ENCODE results near the gene C14orf93. TPM values are rescaled to one million over a fixed set of nuclear protein-coding genes. Genes with fewer than 3 reads are reported as not detected.

Gene C14orf93
- total RNA-seq, 2 experiments from 2014 or later, result 11.4 to 11.6 TPM

DNA sequence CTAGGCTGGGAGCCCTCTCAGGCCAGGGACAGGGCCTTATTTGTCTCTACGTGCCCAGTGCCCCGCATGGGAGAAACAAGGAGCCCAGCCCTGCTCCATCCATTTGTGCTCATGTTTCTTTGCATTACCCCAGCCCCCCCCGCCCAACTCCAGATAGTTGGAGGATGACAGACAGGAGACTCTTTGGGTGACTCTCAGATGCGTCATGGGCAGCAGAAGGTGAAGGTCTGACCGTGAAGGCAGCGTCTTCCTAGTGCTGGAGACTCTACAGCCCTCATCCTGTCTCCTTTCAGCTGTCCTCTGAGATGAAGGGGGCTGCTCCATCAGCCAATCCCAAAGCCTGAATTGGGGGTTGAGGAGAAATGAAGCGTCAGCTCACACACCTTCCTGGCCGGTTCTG is 31.8 kb upstream of the C14orf93 start:
- Mint-ChIP-seq H3K36me3 (no peaks in the 10 kb centered on the region), H3K4me1 (peaks cover under 1% of the 10 kb centered on the region), H3K9me3 (no peaks in the 10 kb centered on the region), H3K27me3 (no peaks in the 10 kb centered on the region), H3K4me3 (no peak overlapping the region), H3K27ac (no peak overlapping the region)
- POLR2A ChIA-PET, result no interaction called here
- ATAC-seq (ENCODE audit: low read depth) (no peak), DNase-seq (no peak)

DNA sequence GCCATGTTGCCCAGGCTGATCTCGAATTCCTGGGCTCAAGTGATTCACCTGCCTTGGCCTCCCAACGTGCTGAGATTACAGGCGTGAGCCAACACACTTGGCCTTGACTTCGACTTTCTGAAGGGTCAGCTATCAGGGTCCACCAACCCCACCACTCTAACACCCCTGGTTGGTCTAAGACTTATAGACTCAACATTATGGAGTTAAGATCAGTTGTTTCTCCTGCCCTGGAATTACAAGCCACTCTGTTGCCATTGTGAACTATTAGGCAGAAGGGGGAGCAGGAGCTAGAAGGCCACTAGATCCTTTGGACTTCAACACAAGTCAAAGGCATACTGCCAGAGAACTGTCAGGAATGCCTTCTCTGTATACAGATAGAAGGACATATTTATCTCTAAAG is 30.2 kb upstream of the C14orf93 start:
- no peak overlapping the region for H3K27ac Mint-ChIP-seq
- no peaks in the 10 kb centered on the region for H3K9me3 Mint-ChIP-seq
- H3K4me1 Mint-ChIP-seq, result peaks cover 8% of the 10 kb centered on the region
- POLR2A ChIA-PET, result no interaction called here
- no peak overlapping the region for H3K4me3 Mint-ChIP-seq
- ATAC-seq (ENCODE audit: low read depth) (no peak), DNase-seq (no peak)
- H3K27me3 Mint-ChIP-seq, result no peaks in the 10 kb centered on the region
- H3K36me3 Mint-ChIP-seq, result no peaks in the 10 kb centered on the region

DNA sequence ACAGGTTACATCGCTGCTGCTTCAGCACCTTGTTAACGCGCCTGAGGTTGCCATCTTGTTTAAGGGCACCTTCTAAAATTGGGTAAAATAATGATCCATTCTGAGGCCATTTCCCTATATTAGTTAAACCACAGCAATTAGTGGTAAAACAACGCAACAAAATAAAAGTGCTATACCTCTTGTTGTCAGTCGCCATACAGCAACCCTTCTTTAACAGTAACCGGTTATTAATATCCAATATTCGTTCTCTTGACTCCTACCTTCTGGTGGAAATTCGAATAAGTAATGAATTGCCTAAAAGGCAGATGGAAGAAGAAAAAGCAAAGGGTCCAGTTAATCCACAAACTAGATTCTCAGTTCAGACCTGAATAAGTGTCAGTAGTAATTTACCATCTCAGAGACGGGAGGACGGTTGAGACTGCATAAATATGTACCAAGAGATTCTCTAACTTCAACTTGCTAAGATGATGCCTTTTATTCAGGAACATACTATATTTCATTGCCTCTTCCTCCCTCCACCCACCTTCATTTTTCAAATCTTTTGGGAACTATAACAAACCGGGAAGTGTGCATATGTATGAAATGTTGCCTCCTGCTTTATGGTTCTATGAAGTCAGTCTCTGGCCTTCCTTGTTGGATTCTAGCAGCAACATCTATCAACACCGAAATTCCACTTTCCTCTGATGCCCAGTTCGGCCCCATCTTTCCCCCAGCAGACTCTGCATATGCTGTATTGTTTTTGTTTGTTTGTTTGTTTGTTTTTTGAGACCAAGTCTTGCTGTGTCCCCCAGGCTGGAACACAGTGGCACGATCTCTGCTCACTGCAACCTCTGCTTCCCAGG is 25.6 kb upstream of the C14orf93 start:
- Mint-ChIP-seq H3K9me3 (no peaks in the 10 kb centered on the region), H3K4me1 (peaks cover 21% of the 10 kb centered on the region), H3K4me3 (peak overlapping the region; percentile 84), H3K27ac (peak overlapping the region; percentile 99), H3K36me3 (peaks cover 23% of the 10 kb centered on the region), H3K27me3 (no peaks in the 10 kb centered on the region)
- ATAC-seq (ENCODE audit: low read depth) (no peak), DNase-seq (no peak)
- POLR2A ChIA-PET, result interaction anchor here (0.9 to 2.5 kb wide), 6 partner anchors 10 to 54 kb away, joined by 3 to 10 read pairs (median 6); partner anchors contain the start of gene AJUBA

DNA sequence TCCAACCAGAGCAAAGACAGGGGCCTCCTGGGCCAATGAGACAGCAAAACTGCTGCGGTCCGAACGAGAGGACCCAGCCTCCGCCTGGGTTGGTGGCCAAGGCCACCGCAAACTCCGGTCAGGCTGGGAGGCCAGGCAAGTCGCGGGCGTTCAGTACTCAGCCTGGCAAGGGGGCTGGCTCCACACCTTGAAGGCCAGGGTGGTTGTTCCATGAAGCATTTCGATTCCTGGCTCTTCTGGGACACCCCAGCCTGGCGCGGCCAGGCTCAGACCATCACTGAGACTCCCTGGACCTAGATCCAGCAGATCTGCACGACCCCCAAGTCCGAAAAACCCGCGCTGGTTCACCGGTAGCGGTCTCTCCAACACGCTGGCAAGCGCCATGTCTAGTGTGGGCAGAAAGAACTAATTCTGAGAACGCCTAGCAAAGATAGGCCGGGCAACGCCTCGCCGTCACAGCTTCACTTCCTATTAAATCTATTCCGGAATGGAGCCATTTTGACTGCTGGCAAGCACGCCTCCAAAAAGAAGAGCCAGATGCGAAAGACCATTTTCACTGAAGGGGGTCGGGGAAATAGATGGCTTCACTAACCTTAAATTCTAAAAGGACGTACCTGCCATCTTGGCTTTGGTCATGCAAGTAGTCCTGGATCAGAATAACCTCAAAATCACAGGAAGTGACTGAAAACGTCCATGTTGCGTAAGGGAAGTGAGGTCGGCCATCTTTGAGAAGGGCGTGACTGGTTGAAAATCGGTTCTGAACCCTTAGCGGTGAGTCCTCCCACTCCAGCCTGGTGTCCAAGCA is 24.8 kb upstream of the C14orf93 start, which contains the start of gene PSMB5:
Gene PSMB5 (minus strand): TSS at position 403 of the 805 bp plus-strand sequence. CDS start 19 bp downstream, at position 384.
- Mint-ChIP-seq H3K27ac (peak within 1 kb of the TSS; percentile 99), H3K4me1 (peaks cover 21% of the 10 kb centered on the region), H3K4me3 (peak within 1 kb of the TSS; percentile 84)

DNA sequence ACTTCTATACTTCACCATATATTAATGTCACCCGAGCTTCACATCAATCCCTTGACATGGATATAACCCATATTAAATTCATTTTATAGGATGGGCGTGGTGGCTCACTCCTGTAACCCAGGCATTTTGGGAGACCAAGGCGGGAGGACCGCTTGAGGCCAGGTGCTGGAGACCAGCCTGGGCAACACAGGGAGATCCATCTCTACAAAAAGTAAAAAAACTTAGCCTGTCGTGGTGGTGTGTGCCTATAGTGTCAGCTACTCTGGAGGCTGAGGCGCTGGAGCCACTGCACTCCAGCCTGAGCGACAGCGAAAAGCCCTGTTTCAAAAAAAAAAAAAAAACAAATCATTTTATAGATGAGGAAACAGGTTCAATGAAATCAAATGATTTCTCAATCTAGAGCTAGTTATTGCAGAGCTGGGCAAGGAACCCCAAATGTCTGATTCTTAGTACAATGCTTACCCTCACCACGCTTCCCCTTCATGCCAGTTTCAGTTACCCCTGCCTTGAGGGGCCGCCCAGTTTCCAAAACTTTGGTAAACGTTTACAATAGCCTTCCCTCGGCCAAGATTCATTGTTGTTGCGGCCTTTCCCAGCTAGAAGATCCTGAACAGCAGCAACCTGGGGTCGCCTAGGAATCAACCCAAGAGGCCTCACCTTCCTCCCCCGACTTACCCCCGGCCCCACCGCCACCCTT is 24.0 kb upstream of the C14orf93 start:
- Mint-ChIP-seq H3K27me3 (no peaks in the 10 kb centered on the region), H3K36me3 (peaks cover 28% of the 10 kb centered on the region), H3K9me3 (no peaks in the 10 kb centered on the region), H3K27ac (peak overlapping the region; percentile 99), H3K4me1 (peaks cover 26% of the 10 kb centered on the region), H3K4me3 (peak overlapping the region; percentile 84)
- POLR2A ChIA-PET, result interaction anchor here (0.7 to 2.5 kb wide), 7 partner anchors 10 to 287 kb away, joined by 3 to 10 read pairs (median 5); partner anchors contain the start of genes AJUBA and PABPN1
- DNase-seq (no peak), ATAC-seq (ENCODE audit: low read depth) (peak; percentile 5)

More for the DNA sequence above, 24.8 kb upstream of the C14orf93 start, which contains the start of gene PSMB5:
- ATAC-seq (ENCODE audit: low read depth), result peak; percentile 95
- POLR2A ChIA-PET, result interaction anchor here (0.7 to 2.5 kb wide), 7 partner anchors 11 to 286 kb away, joined by 3 to 10 read pairs (median 4); partner anchors contain the start of genes AJUBA and PABPN1
- Mint-ChIP-seq H3K36me3 (peaks cover 24% of the 10 kb centered on the region), H3K9me3 (no peaks in the 10 kb centered on the region), H3K27me3 (no peaks in the 10 kb centered on the region)
- peak; percentile 79 for DNase-seq

DNA sequence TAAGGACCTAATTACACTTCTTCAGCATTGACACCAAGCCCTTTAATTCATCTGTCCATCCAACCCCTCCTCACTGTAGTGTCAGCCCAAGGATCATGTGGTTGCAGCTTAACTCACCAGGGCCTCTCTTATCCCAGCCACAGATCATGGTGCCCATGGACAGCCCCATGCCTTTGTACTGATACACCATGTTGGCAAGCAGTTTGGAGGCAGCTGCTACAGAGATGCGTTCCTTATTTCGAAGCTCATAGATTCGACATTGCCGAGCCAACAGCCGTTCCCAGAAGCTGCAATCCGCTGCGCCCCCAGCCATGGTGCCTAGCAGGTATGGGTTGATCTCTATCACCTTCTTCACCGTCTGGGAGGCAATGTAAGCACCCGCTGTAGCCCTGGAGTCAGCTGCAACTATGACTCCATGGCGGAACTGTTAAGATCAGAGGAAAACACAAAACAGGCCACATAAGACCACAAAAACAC is 23.3 kb upstream of the C14orf93 start:
- Mint-ChIP-seq H3K9me3 (no peaks in the 10 kb centered on the region), H3K27ac (peak overlapping the region; percentile 99), H3K36me3 (peaks cover 28% of the 10 kb centered on the region), H3K4me1 (peaks cover 30% of the 10 kb centered on the region), H3K4me3 (peak overlapping the region; percentile 84), H3K27me3 (no peaks in the 10 kb centered on the region)
- POLR2A ChIA-PET, result interaction anchor here (1.5 to 2.5 kb wide), 2 partner anchors 26 to 51 kb away, joined by 5 to 9 read pairs; partner anchors contain the start of gene AJUBA
- DNase-seq (no peak), ATAC-seq (ENCODE audit: low read depth) (no peak)

DNA sequence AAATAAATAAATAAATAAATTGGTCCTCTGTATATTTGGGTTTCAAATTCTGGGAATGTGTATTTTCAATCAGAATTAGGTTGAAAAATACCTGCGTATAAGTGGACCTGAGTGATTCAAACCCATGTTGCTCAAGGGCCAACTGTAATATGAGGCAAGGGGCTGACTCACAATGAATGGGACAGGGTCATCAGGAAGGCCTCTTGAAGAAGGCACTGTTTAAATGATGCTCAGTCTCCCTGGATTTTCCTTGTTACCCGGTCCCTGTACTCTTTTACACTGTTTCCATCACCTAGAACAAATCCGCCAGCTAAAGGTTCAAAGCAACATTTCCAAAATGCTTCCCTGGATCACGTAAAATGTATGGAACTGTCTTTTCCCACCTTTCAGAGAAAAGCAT is 21.0 kb upstream of the C14orf93 start:
- H3K36me3 Mint-ChIP-seq, result peaks cover 37% of the 10 kb centered on the region
- H3K9me3 Mint-ChIP-seq, result no peaks in the 10 kb centered on the region
- no peak for ATAC-seq (ENCODE audit: low read depth)
- POLR2A ChIA-PET, result interaction anchor here (1.0 kb wide), 1 partner anchor 89 kb away, joined by 3 read pairs; no protein-coding TSS in a partner anchor
- no peak for DNase-seq
- H3K4me3 Mint-ChIP-seq, result no peak overlapping the region
- H3K27ac Mint-ChIP-seq, result no peak overlapping the region
- no peaks in the 10 kb centered on the region for H3K27me3 Mint-ChIP-seq
- peaks cover 34% of the 10 kb centered on the region for H3K4me1 Mint-ChIP-seq

DNA sequence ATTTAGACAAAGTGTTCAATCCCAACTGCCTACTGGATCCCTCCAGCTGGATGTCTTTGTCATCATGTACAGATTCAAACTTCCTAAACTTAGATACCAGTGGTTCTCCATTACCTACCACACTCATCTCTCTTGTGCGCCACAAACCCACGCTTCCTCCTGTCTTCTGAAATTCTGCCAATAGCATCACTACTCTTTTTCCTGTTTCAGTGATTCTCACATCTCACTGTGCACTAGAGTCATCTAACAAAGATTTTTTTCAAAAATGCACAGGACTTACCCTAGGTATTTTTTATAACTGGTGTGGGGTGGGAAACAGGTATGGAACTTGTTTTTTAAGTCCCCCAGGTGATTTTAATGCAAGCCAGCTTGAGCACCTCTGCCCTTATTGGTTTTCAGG is 18.9 kb upstream of the C14orf93 start:
- Mint-ChIP-seq H3K36me3 (peaks cover 47% of the 10 kb centered on the region), H3K27ac (peak overlapping the region; percentile 46), H3K9me3 (no peaks in the 10 kb centered on the region), H3K4me3 (peak overlapping the region; percentile 10), H3K4me1 (peaks cover 25% of the 10 kb centered on the region), H3K27me3 (no peaks in the 10 kb centered on the region)
- POLR2A ChIA-PET, result interaction anchor here (0.7 to 2.7 kb wide), 3 partner anchors 16 to 66 kb away, joined by 3 to 18 read pairs (median 3); no protein-coding TSS in a partner anchor
- DNase-seq (no peak), ATAC-seq (ENCODE audit: low read depth) (peak; percentile 85)

DNA sequence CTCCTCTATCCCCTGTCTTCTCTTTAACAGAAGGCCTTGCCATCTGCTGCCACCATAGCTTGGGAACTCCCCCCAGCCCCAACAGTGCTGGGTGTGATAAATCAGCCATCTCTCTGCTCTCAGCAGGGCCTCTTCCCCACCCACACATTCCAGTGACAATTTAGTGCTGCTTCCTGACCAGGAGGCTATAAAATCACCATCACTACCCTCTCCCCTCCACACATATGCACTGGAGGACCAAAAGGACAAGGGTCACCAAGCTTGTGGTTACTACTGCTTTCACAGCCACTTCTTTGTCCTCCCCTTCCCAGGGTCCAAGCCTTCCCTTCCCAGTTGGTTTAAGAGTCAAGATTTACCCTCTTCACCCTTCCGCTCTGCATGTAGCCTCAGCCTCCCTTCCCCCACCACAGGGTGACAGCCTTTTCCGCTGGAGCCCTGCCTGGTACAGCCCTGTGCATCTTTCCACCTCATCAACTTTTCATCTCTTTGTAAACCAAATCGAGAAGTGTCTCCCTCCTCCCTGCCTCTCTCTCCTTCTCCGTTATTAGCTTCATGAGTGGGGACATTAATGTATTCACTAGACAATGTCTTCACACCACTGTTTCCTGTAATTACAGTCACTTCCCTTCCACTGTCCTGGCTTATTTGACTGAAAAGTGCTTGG is 15.3 kb upstream of the C14orf93 start:
- ATAC-seq (ENCODE audit: low read depth) (no peak), DNase-seq (no peak)
- H3K27ac Mint-ChIP-seq, result no peak overlapping the region
- peaks cover 26% of the 10 kb centered on the region for H3K4me1 Mint-ChIP-seq
- H3K27me3 Mint-ChIP-seq, result no peaks in the 10 kb centered on the region
- no peak overlapping the region for H3K4me3 Mint-ChIP-seq
- H3K9me3 Mint-ChIP-seq, result no peaks in the 10 kb centered on the region
- H3K36me3 Mint-ChIP-seq, result peaks cover 26% of the 10 kb centered on the region
- POLR2A ChIA-PET, result no interaction called here

DNA sequence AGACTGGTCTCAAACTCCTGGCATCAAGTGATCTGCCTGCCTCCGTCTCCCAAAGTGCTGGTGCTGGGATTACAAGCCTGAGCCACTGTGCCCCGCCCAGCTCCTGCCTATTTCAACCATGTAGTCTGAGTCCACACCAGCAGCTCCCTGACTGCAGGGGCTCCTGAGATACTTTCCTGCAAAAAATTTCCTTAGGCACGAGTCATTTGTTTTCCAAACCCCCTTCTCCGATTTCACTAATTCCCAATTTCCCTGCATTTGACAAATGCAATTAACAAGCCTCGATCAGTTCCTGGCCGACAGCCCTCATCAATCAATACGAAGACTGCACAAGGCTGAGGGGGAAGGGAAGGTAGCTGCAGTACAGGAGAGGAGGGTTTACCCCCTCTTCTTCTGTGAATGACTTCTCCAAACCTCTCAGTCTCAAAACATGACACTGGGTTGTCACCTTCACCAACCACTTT is 14.7 kb upstream of the C14orf93 start:
- peaks cover 26% of the 10 kb centered on the region for H3K4me1 Mint-ChIP-seq
- H3K9me3 Mint-ChIP-seq, result no peaks in the 10 kb centered on the region
- no peak overlapping the region for H3K4me3 Mint-ChIP-seq
- no peak for DNase-seq
- no peak overlapping the region for H3K27ac Mint-ChIP-seq
- H3K36me3 Mint-ChIP-seq, result peaks cover 26% of the 10 kb centered on the region
- POLR2A ChIA-PET, result interaction anchor here (0.7 to 1.5 kb wide), 3 partner anchors 9 to 32 kb away, joined by 3 to 10 read pairs (median 5); partner anchors contain the start of gene PSMB5
- ATAC-seq (ENCODE audit: low read depth), result no peak
- no peaks in the 10 kb centered on the region for H3K27me3 Mint-ChIP-seq

DNA sequence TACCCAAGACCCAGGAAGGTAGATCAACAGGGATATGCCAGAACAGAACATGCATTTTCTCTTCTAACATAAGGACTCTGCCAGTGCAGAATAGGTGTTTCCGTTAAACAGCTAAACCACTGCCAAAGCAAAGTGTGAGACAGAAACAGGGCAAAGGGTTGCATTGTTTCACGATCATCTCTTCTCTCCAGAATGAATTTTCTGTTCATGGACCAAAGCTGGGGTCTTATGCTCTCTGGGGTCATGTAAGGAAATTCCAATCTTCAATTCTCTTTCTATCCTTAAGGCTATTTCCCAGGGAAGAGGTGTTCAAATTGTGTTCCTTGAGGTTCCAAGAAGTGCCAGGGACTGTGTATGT is 13.8 kb upstream of the C14orf93 start:
- no peak overlapping the region for H3K4me3 Mint-ChIP-seq
- no peak for ATAC-seq (ENCODE audit: low read depth)

More for the DNA sequence above, 13.8 kb upstream of the C14orf93 start:
- H3K9me3 Mint-ChIP-seq, result no peaks in the 10 kb centered on the region
- DNase-seq, result no peak
- peaks cover 19% of the 10 kb centered on the region for H3K4me1 Mint-ChIP-seq
- H3K27ac Mint-ChIP-seq, result no peak overlapping the region
- no peaks in the 10 kb centered on the region for H3K27me3 Mint-ChIP-seq
- H3K36me3 Mint-ChIP-seq, result peaks cover 22% of the 10 kb centered on the region
- POLR2A ChIA-PET, result interaction anchor here (0.5 to 1.5 kb wide), 5 partner anchors 8 to 33 kb away, joined by 3 to 10 read pairs (median 3); partner anchors contain the start of gene PSMB5

Measured in activated naive CD8-positive, alpha-beta T cell treated with anti-CD3 and anti-CD28 coated beads, Interleukin-2, amount 10 ng/mL, durations not matched to agents 7 days and 5 days (primary cell).